Measurements from ENCODE around the gene MKS1. TPM values are rescaled to one million over a fixed set of nuclear protein-coding genes. Genes with fewer than 3 reads are reported as not detected.

MKS1 gene
- total and polyA plus RNA-seq, 2 experiments from 2014 or later: 14.0 to 17.4 TPM

- TF ChIP-seq, protein P1, sequence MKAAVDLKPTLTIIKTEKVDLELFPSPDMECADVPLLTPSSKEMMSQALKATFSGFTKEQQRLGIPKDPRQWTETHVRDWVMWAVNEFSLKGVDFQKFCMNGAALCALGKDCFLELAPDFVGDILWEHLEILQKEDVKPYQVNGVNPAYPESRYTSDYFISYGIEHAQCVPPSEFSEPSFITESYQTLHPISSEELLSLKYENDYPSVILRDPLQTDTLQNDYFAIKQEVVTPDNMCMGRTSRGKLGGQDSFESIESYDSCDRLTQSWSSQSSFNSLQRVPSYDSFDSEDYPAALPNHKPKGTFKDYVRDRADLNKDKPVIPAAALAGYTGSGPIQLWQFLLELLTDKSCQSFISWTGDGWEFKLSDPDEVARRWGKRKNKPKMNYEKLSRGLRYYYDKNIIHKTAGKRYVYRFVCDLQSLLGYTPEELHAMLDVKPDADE (IDR thresholded peaks at IDR 0.05): no peak
- TF ChIP-seq JUNB (IDR thresholded peaks at IDR 0.05; ENCODE audit: unreplicated experiment) (no peak), ZNF331 (CRISPR knock-in tag; IDR thresholded peaks at IDR 0.05; ENCODE audit: low read depth) (no peak), ZNF462 (CRISPR knock-in tag; IDR thresholded peaks at IDR 0.05) (no peak)
These were observed 30.4 kb upstream of the MKS1 start (continued) for GRCh38 chr17:58249270-58250133.

GRCh38 chr17:58248955-58249269 lies 29.9 kb upstream of the MKS1 start:
- peaks cover 12% of the 10 kb centered on the region for H3K9me3 Mint-ChIP-seq
- peak; percentile 32 for DNase-seq (ENCODE audit: low spot score)
- Histone ChIP-seq H3K4me2 (peak overlapping the region; percentile 89), H3K27ac (ENCODE audit: low read depth) (no peak overlapping the region), H4K20me1 (replicated peaks; ENCODE audit: insufficient read depth) (no peaks in the 10 kb centered on the region), H3K4me3 (peak overlapping the region; percentile 61), H2AFZ (peak overlapping the region; percentile 99), H3K27me3 (ENCODE audit: insufficient read depth) (peaks cover 76% of the 10 kb centered on the region), H3K9me2 (ENCODE audit: insufficient read depth) (0 out of 2 replicates have a peak, but pooled peaks cover 4% of the 10 kb centered on the region), H3K36me3 (ENCODE audit: insufficient read depth) (no peaks in the 10 kb centered on the region), H3K79me2 (replicated peaks; ENCODE audit: insufficient read depth) (no peaks in the 10 kb centered on the region), H3K4me1 (ENCODE audit: insufficient read depth) (peaks cover 10% of the 10 kb centered on the region; the same call in 1 of the 2 replicates), H3F3A (replicated peaks; ENCODE audit: low read depth) (no peaks in the 10 kb centered on the region)
- H3K27me3 Mint-ChIP-seq (ENCODE audit: insufficient read depth, low read depth, poor library complexity): peaks cover 61% of the 10 kb centered on the region
- peak; percentile 53 for ATAC-seq
- H3K4me3 Mint-ChIP-seq: peak overlapping the region; percentile 64; the same call in 2 of the 3 replicates
- TF ChIP-seq NANOG (IDR thresholded peaks at IDR 0.05; ENCODE audit: borderline replicate concordance): no peak
- no peak for TF ChIP-seq STAT1 (IDR thresholded peaks at IDR 0.05; ENCODE audit: unreplicated experiment)
- TF ChIP-seq POLR2AphosphoS5 (IDR thresholded peaks at IDR 0.05; ENCODE audit: low read depth): no peak
- TF ChIP-seq CTCF (conservative IDR thresholded peaks at IDR 0.05; ENCODE audit: low read depth in 2 of 2): no peak
- TF ChIP-seq JUNB (IDR thresholded peaks at IDR 0.05; ENCODE audit: unreplicated experiment): no peak
- no peak for TF ChIP-seq REST (IDR thresholded peaks at IDR 0.05; ENCODE audit: unreplicated experiment)
- peak; percentile 27 for TF ChIP-seq EZH2 (IDR thresholded peaks at IDR 0.05; ENCODE audit: low read depth, unreplicated experiment)
- no peak for TF ChIP-seq EZH2phosphoT487 (IDR thresholded peaks at IDR 0.05; ENCODE audit: unreplicated experiment)
- H3K27ac Mint-ChIP-seq: no peak overlapping the region
- H3K4me1 Mint-ChIP-seq: peaks cover 16% of the 10 kb centered on the region
- H3K36me3 Mint-ChIP-seq (ENCODE audit: low read depth): peaks cover 8% of the 10 kb centered on the region

Measured in GM23338 (cell line).